C4-2B (cell line): ENCODE data around the gene SARDH.

Experiments
- CTCF ChIP-seq: fragments of 450-650 bp; conservative IDR thresholded peaks from 2 replicates; pipeline ENCODE4 v1.5.1; 2017; ENCODE audit warnings: mild to moderate bottlenecking
- ZFX ChIP-seq: fragments of 450-650 bp; IDR thresholded peaks from 2 replicates; pipeline ENCODE4 v1.6.1; 2017

- TF ChIP-seq CTCF (peak; percentile 99), ZFX (no peak)
Observed at GRCh38 chr9:133742849-133743444, 4.8 kb upstream of the SARDH start.
